GM18502 (cell line): ENCODE results near the gene EXOC8.

Experiments
- ATAC-seq: cut with Tn5 transposase; IDR thresholded peaks from one replicate; pipeline ENCODE4 v1.9.1; 2021; ENCODE audit warnings: mild to moderate bottlenecking; ENCODE audit not compliant: unreplicated experiment, poor library complexity

Gene EXOC8, protein sequence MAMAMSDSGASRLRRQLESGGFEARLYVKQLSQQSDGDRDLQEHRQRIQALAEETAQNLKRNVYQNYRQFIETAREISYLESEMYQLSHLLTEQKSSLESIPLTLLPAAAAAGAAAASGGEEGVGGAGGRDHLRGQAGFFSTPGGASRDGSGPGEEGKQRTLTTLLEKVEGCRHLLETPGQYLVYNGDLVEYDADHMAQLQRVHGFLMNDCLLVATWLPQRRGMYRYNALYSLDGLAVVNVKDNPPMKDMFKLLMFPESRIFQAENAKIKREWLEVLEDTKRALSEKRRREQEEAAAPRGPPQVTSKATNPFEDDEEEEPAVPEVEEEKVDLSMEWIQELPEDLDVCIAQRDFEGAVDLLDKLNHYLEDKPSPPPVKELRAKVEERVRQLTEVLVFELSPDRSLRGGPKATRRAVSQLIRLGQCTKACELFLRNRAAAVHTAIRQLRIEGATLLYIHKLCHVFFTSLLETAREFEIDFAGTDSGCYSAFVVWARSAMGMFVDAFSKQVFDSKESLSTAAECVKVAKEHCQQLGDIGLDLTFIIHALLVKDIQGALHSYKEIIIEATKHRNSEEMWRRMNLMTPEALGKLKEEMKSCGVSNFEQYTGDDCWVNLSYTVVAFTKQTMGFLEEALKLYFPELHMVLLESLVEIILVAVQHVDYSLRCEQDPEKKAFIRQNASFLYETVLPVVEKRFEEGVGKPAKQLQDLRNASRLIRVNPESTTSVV

GRCh38 chr1:231337472-231338269 is at the start of gene EXOC8:
EXOC8 (minus strand) TSS chr1:231337852; CDS start chr1:231337745, 107 bp downstream.
- ATAC-seq = peak; percentile 79

GRCh38 chr1:231386466-231386865 is 48.8 kb upstream of the EXOC8 start:
- ATAC-seq = no peak

GRCh38 chr1:231385416-231385748 is 47.7 kb upstream of the EXOC8 start:
- ATAC-seq = no peak

DNA sequence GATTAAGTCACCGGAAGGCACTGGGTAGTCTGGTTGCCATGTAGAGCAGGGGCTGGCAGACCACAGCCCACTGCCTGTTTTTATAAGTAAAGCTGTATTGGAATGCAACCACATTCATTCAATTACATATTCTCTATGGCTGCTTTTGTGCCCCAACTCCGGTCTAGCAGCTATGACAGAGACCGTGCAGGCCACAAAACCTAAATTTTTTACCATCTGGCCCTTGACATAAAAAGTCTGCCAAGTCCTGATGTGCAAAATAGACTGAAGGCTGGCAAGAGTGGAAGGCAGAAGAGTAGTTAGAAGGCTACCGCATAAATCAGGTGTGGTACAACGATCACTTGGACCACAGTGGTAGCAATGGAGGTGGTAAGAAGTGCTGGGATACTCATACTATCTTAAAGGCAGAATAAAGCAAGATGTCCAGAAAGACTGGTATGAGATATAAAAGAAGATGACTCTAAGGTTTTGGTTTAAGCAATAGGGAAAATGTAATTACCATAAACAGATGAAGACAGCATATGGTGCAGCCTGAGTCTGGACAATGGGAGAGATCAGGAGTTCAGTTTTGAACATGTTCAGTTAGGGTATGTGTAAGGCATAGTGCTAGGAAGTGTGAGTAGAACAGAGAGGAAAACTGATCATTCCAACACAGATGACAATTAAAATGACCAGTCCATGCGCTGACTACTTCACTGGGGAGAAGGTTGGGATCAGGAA is 47.2 kb upstream of the EXOC8 start:
- ATAC-seq = no peak

DNA sequence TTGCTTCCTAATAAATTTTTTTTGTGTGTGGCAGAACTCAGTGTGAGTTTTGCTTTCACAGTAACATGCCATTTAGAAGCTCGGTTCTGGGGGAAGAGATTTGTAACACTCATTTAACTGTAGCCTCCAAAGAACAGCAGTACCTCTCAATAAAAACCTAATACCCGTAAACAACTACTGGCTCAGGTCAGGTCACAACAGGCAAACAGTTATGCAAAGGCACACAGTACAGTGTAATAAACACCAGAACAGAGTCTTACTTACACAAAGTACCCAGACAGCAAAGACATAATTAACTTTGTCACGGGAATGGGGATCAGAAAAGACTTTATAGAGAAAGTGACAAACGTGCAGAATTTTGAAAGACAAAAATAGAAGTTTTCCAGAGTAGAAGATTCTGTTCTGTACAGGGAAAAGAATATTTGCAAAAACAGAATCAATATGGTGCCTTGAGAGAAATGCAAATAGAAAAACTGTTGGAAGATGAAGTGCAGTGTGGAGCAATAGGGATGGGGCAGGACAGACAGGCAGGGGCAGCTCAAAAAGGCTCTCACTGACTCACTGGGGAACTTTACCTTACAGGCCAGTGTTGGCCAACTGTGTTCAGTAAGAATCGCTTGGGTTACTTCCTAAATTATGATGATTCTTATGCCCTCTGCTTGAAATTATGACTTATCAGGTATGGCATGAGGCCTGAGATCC is 45.7 kb upstream of the EXOC8 start:
- no peak for ATAC-seq

DNA sequence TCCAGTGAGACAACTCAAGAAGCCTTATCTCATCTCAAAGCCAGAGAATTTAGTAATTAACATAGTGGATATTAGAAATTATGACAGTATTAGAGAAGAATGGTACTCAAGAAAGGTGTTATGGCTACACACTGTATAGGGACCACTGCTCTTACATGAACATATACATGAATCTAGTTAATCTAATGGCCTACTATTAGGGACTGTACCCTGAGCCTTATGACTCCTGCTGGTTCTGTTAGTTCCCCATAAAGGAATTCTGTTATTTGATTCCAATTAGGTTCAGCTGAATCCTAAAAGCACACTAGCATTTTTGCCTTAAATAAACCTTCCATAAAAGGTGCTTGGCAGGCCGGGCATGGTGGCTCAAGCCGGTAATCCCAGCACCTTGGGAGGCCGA is 44.8 kb upstream of the EXOC8 start:
- ATAC-seq = no peak

DNA sequence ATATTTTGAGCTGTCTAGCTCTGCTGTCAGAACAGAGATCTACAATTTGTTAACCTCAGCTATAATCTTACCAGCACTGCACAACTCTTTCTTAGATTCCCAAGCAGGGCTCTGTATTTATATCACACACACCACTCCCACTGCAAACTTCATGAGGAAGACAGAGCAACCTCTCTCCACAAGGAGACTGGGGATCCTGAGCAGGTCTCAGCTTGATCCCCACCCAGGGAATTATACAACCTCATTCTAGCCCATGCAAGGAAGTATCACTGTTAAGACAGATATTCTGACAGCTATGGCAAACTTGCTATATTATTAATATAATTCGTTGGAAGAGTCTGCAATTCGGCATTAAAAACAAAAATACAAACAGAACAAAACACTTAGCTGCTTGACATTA is 44.1 kb upstream of the EXOC8 start:
- no peak for ATAC-seq

GRCh38 chr1:231376875-231377549 is 39.4 kb upstream of the EXOC8 start:
- ATAC-seq = no peak

DNA sequence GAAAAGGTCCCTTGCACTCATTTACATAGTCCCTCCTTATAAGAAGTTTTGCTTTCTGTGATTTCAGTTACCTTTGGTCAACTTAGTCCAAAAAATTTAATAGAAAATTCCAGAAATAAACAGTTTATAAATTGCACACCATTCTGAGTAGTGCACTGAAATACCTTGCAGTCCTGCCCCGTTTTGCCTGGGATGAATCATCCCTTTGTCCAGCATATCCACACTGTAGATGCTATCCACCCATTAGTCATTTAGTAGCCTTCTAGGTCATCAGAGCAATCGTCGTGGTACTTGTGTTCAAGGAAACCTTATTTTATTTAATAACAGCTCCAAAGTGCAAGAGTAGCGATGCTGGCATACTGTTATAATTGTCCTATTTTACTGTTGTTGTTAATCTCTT is 38.4 kb upstream of the EXOC8 start:
- ATAC-seq = no peak

DNA sequence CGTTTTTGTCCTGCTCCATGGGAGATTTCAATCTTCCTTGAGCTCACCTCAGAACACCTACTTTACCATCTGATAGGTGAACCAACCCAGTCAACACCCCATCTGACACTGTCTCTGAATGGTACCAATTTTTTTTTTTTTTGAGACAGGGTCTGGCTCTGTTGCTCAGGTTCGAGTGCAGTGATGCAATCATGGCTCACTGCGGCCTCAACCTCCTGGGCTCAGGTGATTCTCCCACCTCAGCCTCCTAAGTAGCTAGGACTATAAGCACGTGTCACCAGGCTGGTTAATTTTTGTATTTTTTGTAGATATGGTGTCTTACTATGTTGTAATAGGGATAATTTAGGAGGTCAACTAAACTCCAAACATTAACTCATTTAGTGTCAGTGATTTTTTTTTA is 36.7 kb upstream of the EXOC8 start:
- no peak for ATAC-seq

GRCh38 chr1:231372501-231372900 is 34.8 kb upstream of the EXOC8 start:
- ATAC-seq = no peak

DNA sequence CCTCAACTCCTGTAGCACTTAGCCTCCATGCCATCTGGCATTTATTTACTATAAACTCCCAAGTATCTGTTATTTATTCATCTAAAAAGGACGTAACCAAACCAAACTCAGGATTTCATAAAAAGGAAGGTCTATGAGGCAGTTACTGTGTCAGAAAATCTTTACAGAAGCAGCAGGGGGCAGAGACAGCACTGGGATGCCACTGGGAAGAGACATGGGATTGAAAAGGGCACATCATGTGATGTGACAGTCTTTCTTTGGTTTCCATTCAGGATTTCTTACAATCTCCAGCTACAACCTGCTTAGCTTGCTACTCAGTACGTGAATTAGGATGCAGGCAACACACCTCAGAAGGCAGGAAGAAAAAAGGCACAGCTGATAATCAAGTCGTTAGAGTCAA is 31.6 kb upstream of the EXOC8 start:
- ATAC-seq = no peak

DNA sequence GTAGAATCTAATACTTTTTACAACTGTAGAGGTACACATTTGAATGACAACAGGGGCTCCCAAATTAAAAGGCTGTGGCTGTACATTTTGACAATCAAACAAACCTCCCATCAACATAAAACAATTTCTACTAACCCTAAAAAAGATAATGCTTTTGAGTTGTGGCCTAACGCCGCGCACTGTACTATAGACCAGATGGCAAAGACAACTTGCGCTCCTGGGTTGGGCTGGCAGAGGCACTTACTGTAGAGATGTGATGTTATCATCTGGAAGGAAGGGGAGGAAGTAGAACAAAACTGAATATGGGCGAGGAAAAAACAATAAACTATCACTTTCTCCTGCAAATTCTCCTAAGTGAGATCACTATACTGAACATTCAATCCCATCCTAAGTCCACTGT is 26.5 kb upstream of the EXOC8 start:
- ATAC-seq = no peak

- no peak for ATAC-seq
These were observed 26.0 kb upstream of the EXOC8 start for GRCh38 chr1:231363624-231364023.

- no peak for ATAC-seq
These were observed 24.7 kb upstream of the EXOC8 start for GRCh38 chr1:231362325-231362724.

GRCh38 chr1:231359113-231359512 is 21.5 kb upstream of the EXOC8 start:
- no peak for ATAC-seq

DNA sequence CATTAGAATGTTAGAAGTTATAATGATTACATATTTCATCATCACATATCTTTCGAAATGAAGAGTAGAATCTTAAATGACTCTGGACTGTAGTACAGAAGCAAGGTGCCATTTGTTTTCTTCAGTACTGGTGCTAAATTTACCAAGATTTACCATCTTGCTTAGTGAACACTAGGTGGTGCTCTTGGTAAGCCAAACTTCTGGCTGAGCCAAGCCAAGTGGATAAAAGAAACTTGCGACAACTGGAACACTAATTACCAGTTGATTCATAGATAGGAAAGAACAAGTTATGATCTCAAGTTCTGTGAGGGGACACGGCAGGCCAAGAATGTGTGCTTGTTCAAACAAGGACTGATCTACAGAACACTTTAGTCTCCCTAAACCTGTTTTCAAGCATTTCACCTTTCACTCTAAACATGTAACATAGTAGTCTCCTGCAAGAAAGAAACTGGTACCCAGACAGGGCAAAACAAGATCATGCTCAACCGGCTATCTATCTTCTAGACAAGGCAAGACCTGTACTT is 20.2 kb upstream of the EXOC8 start:
- ATAC-seq = peak; percentile 73

GRCh38 chr1:231357187-231357772 is 19.6 kb upstream of the EXOC8 start:
- no peak for ATAC-seq

- no peak for ATAC-seq
These were observed 17.5 kb upstream of the EXOC8 start for GRCh38 chr1:231355171-231355570.
